Left lung (tissue), 10 donors: ENCODE results near the gene POU2F1. TPM values are rescaled to one million over a fixed set of nuclear protein-coding genes. Genes with fewer than 3 reads are reported as not detected.

Source experiments
- ATAC-seq: fragments of 200-7000 bp; cut with Tn5 transposase; one replicate; pipeline ENCODE4 v1.9.1; 2020; ENCODE audit warnings: moderate library complexity
- DNase-seq, 4 donors: peaks; one replicate each; pipeline ENCODE4 v3.0.0-alpha.2; 2013 to 2020
- H3K27ac ChIP-seq, 2 donors: fragments of 200-600 bp; sonication (generic) in 1 of 2; one replicate each; pipeline versions ENCODE4 v1.5.0 to v1.8.0; 2020 to 2021
- H3K27me3 ChIP-seq, 2 donors: fragments of 200-600 bp; sonication (generic) in 1 of 2; one replicate each; pipeline versions ENCODE4 v1.5.0 to v1.8.0; 2020 to 2021
- H3K36me3 ChIP-seq, 2 donors: fragments of 200-600 bp; sonication (generic) in 1 of 2; one replicate each; pipeline versions ENCODE4 v1.5.0 to v1.8.0; 2020 to 2021
- H3K4me1 ChIP-seq, 2 donors: fragments of 200-600 bp; one replicate each; pipeline ENCODE4 v1.8.0; 2021
- H3K4me3 ChIP-seq, 2 donors: fragments of 200-600 bp; sonication (generic) in 1 of 2; one replicate each; pipeline versions ENCODE4 v1.5.0 to v1.8.0; 2020 to 2021; ENCODE audit warnings: mild to moderate bottlenecking in 1 of 2
- H3K9me3 ChIP-seq, 2 donors: fragments of 200-600 bp; sonication (generic) in 1 of 2; one replicate each; pipeline versions ENCODE4 v1.5.0 to v1.8.0; 2020 to 2021
- intact Hi-C, 2 donors: fragments of 100-400 bp; cut with DNase I; formaldehyde crosslinking; loops; one replicate each; pipeline versions ENCODE4 v1.11.2 to v1.14.2; 2022
- polyA plus RNA-seq, 6 donors: library from polyadenylated mRNA; unstranded; fragments of 120-200 nt; gene quantifications; one replicate each; pipeline ENCODE4 v1.2.1, GENCODE V29; 2013; ENCODE audit not compliant: insufficient read length in 6 of 6
- total RNA-seq, 2 donors: library from RNA; stranded (reverse); fragmentation: NEBNext Ultra II Directional; extraction: Animal tissue kit (Norgen Biotek cat#: 25700); gene quantifications; one replicate each; pipeline ENCODE4 v1.2.1, GENCODE V29; 2021
- TF ChIP-seq, protein P1 (sequence below), 2 donors: fragments of 200-600 bp; sonication (generic) in 1 of 2; IDR thresholded peaks; one replicate each; pipeline versions ENCODE4 v1.5.0 to v1.8.0; 2021; ENCODE audit warnings: antibody characterized with exemption in 2 of 2
- donor health status: DM: no; HTN: yes; CAD: no.
- donor health status: DM: no; HTN: no; CAD: no.

The POU2F1 gene
- total and polyA plus RNA-seq, 8 donors = 12.3 to 16.3 (median 15.2) TPM

GRCh38 chr1:167412920-167413319, 192.2 kb downstream of the POU2F1 start:
- intact Hi-C loops = loop anchor here in 1 of 2 donors (10.0 kb wide), 1 partner anchor 122 kb away; no protein-coding TSS in a partner anchor
- peaks cover 0 to 34% of the 10 kb centered on the region in 2 donors for H3K36me3 ChIP-seq
- H3K4me1 ChIP-seq = no peaks in the 10 kb centered on the region
- DNase-seq = no peak
- H3K9me3 ChIP-seq = no peaks in the 10 kb centered on the region
- H3K27me3 ChIP-seq = no peaks in the 10 kb centered on the region
- TF ChIP-seq, protein P1, sequence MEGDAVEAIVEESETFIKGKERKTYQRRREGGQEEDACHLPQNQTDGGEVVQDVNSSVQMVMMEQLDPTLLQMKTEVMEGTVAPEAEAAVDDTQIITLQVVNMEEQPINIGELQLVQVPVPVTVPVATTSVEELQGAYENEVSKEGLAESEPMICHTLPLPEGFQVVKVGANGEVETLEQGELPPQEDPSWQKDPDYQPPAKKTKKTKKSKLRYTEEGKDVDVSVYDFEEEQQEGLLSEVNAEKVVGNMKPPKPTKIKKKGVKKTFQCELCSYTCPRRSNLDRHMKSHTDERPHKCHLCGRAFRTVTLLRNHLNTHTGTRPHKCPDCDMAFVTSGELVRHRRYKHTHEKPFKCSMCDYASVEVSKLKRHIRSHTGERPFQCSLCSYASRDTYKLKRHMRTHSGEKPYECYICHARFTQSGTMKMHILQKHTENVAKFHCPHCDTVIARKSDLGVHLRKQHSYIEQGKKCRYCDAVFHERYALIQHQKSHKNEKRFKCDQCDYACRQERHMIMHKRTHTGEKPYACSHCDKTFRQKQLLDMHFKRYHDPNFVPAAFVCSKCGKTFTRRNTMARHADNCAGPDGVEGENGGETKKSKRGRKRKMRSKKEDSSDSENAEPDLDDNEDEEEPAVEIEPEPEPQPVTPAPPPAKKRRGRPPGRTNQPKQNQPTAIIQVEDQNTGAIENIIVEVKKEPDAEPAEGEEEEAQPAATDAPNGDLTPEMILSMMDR (IDR thresholded peaks at IDR 0.05) = no peak
- no peak overlapping the region for H3K27ac ChIP-seq
- H3K4me3 ChIP-seq = no peak overlapping the region
- ATAC-seq = peak; percentile 21

GRCh38 chr1:167413328-167413727, 192.6 kb downstream of the POU2F1 start:
- Histone ChIP-seq H3K9me3 (no peaks in the 10 kb centered on the region), H3K27me3 (no peaks in the 10 kb centered on the region), H3K27ac (no peak overlapping the region), H3K4me3 (no peak overlapping the region), H3K36me3 (peaks cover 0 to 34% of the 10 kb centered on the region in 2 donors), H3K4me1 (no peaks in the 10 kb centered on the region)
- TF ChIP-seq, protein P1 (IDR thresholded peaks at IDR 0.05) = no peak
- intact Hi-C loops = loop anchor here in 1 of 2 donors (10.0 kb wide), 1 partner anchor 121 kb away; no protein-coding TSS in a partner anchor
- ATAC-seq (peak; percentile 62), DNase-seq (no peak)

DNA sequence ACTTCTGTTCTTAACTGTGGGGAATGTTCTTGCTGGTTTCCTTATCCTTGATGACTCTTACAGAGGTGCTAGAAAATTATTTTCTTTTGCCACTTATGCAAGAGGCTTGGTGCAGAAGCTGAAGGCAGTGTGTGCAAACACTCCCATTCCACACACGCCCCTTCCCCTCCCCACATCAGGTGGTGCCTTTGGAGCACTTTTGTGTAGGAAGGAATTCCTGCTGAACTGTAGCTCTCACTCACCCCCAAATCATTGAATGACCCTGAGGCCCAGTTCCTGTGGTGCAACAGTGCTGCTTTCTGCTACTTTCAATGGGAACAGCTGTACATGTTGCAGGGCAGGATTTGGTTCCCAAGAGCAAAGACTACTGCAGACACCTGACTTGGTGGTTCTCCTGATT, 195.8 kb downstream of the POU2F1 start:
- Histone ChIP-seq H3K4me3 (no peak overlapping the region), H3K27me3 (no peaks in the 10 kb centered on the region), H3K4me1 (no peaks in the 10 kb centered on the region), H3K36me3 (peaks cover 0 to 26% of the 10 kb centered on the region in 2 donors), H3K27ac (peak overlapping the region in 1 of 2 donors; percentile 35), H3K9me3 (no peaks in the 10 kb centered on the region)
- intact Hi-C loops = loop anchor here in 1 of 2 donors (10.0 kb wide), 1 partner anchor 118 kb away; no protein-coding TSS in a partner anchor
- peak; percentile 94 for ATAC-seq
- peak in 2 of 4 donors; percentile 62 to 69 for DNase-seq
- TF ChIP-seq, protein P1 (IDR thresholded peaks at IDR 0.05) = no peak

DNA sequence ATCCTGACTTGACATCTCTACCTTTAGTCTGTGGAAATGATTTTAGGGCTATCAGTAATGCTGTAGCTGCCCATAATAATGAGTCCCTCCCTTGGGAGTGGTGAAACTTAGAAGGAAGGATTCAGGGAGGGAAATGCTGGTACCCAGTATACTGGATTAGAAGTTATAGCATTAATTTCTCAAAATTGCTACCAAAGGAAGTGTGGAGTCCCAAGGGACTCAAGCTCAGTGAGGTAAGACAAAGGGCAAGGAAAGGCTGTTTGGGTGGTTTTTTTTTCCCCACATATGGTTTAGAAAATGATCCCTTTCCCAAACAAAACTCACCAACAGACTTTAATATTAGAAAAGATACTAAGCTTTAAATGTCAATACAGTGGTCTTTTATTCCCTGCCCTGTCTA, 197.7 kb downstream of the POU2F1 start:
- no peak overlapping the region for H3K27ac ChIP-seq
- no peak for DNase-seq
- intact Hi-C loops = loop anchor here in 1 of 2 donors (10.0 kb wide), 1 partner anchor 116 kb away; no protein-coding TSS in a partner anchor
- no peaks in the 10 kb centered on the region for H3K27me3 ChIP-seq
- H3K9me3 ChIP-seq = no peaks in the 10 kb centered on the region
- TF ChIP-seq, protein P1 (IDR thresholded peaks at IDR 0.05) = no peak
- no peak for ATAC-seq
- H3K4me3 ChIP-seq = no peak overlapping the region
- no peaks in the 10 kb centered on the region for H3K4me1 ChIP-seq
- H3K36me3 ChIP-seq = peaks cover 0 to 14% of the 10 kb centered on the region in 2 donors

GRCh38 chr1:167419245-167419644, 198.6 kb downstream of the POU2F1 start:
- peaks cover 0 to 14% of the 10 kb centered on the region in 2 donors for H3K36me3 ChIP-seq
- DNase-seq = no peak
- H3K9me3 ChIP-seq = no peaks in the 10 kb centered on the region
- no peak for ATAC-seq
- TF ChIP-seq, protein P1 (IDR thresholded peaks at IDR 0.05) = no peak
- no peaks in the 10 kb centered on the region for H3K4me1 ChIP-seq
- intact Hi-C loops = loop anchor here in 1 of 2 donors (10.0 kb wide), 1 partner anchor 116 kb away; no protein-coding TSS in a partner anchor
- no peak overlapping the region for H3K4me3 ChIP-seq
- no peak overlapping the region for H3K27ac ChIP-seq
- H3K27me3 ChIP-seq = no peaks in the 10 kb centered on the region
